Panc1 (cell line): ENCODE measurements around the gene CCDC88A. TPM values are rescaled to one million over a fixed set of nuclear protein-coding genes. Genes with fewer than 3 reads are reported as not detected.

Experiments
- ATAC-seq: fragments of 200-7000 bp; cut with Tn5 transposase; 2 replicates; pipeline ENCODE4 v1.9.1; 2020; ENCODE audit warnings: mild to moderate bottlenecking, moderate library complexity
- BruUV-seq: library from RNA; stranded (reverse); fragments of 400-500 nt; replicated peaks from 2 replicates; lab custom pipeline; 2021; lab: Mats Ljungman, UMichigan
- CTCF ChIA-PET: fragments of 300-600 bp; sonication (Branson Sonifier 250); formaldehyde crosslinking; loops from one replicate; lab custom pipeline; 2022; ENCODE audit warnings: antibody characterized with exemption; lab: Charles Lee
- POLR2A ChIA-PET: fragments of 300-600 bp; sonication (Branson Sonifier 250); formaldehyde crosslinking; loops from one replicate; lab custom pipeline; 2022; ENCODE audit warnings: antibody characterized with exemption; lab: Charles Lee
- DNase-seq: peaks from one replicate; pipeline ENCODE4 v3.0.0-alpha.2; 2010; ENCODE audit warnings: low read depth, low spot score
- H3K27ac ChIP-seq: 2 replicates; pipeline ENCODE4 v1.5.1; 2011; ENCODE audit warnings: mild to moderate bottlenecking, low read length, inconsistent platforms
- H3K27me3 ChIP-seq: fragments of 200-500 bp; sonication (Bioruptor generic); 2 replicates; pipeline ENCODE4 v1.6.0; 2014; ENCODE audit warnings: low read length, inconsistent platforms; ENCODE audit not compliant: control insufficient read depth, insufficient read depth
- H3K36me3 ChIP-seq: fragments of 200-500 bp; sonication (Bioruptor generic); 2 replicates; pipeline ENCODE4 v1.5.1; 2014; ENCODE audit warnings: inconsistent platforms, mild to moderate bottlenecking, low read length, moderate library complexity; ENCODE audit not compliant: control insufficient read depth, insufficient read depth
- H3K4me1 ChIP-seq: 2 replicates; pipeline ENCODE4 v1.5.1; 2011; ENCODE audit warnings: inconsistent platforms, mild to moderate bottlenecking, low read length, moderate library complexity; ENCODE audit not compliant: control insufficient read depth, insufficient read depth
- H3K4me3 ChIP-seq, 2 experiments: 2 replicates each; pipeline ENCODE4 v1.5.1; 2011 to 2012; ENCODE audit warnings: low read depth in 2 of 2, low read length in 2 of 2, mild to moderate bottlenecking in 2 of 2, inconsistent platforms in 1 of 2, moderate library complexity in 1 of 2
- H3K9me3 ChIP-seq: fragments of 200-500 bp; sonication (Bioruptor generic); 2 replicates; pipeline ENCODE4 v1.5.1; 2014; ENCODE audit warnings: low read depth, mild to moderate bottlenecking, inconsistent platforms, low read length, moderate library complexity; ENCODE audit not compliant: control insufficient read depth, insufficient read depth
- POLR2AphosphoS5 ChIP-seq: IDR thresholded peaks from 2 replicates; pipeline ENCODE4 v1.6.1; 2012; ENCODE audit warnings: mild to moderate bottlenecking, low read depth, low read length, moderate library complexity
- SIN3A ChIP-seq: IDR thresholded peaks from 2 replicates; pipeline ENCODE4 v1.6.1; 2012; ENCODE audit warnings: low read depth, mild to moderate bottlenecking, low read length, moderate library complexity, borderline replicate concordance; ENCODE audit not compliant: insufficient read depth
- TCF7L2 ChIP-seq: IDR thresholded peaks from 2 replicates; pipeline ENCODE4 v1.6.1; 2011; ENCODE audit warnings: mild to moderate bottlenecking, low read depth, low read length, inconsistent platforms
- in situ Hi-C: cut with HindIII; loops from 2 replicates; pipeline ENCODE4 v1.10.0; 2016; ENCODE audit warnings: low sequenced_read_pairs, low pct_unique_long_range_greater_than_20kb
- intact Hi-C: fragments of 100-400 bp; cut with micrococcal nuclease; formaldehyde crosslinking; loops from one replicate; pipeline ENCODE4 v1.10.0; 2022; ENCODE audit not compliant: unreplicated experiment
- total RNA-seq: library from RNA; stranded (reverse); gene quantifications from one replicate; pipeline ENCODE4 v1.2.1, GENCODE V29; 2021; ENCODE audit not compliant: unreplicated experiment
- TF ChIP-seq, protein P1 (sequence below): fragments of 450-650 bp; IDR thresholded peaks from 2 replicates; pipeline ENCODE4 v1.5.1; 2017; ENCODE audit warnings: mild to moderate bottlenecking
- TF ChIP-seq, protein P2 (sequence below), 2 experiments: IDR thresholded peaks; 2 replicates each; pipeline ENCODE4 v1.6.1; 2011 to 2012; ENCODE audit warnings: low read depth in 2 of 2, control low read depth in 1 of 2, low read length in 1 of 2, mild to moderate bottlenecking in 1 of 2, moderate library complexity in 1 of 2; ENCODE audit not compliant: insufficient read depth in 1 of 2

Gene CCDC88A
- total RNA-seq, 1 experiment from 2014 or later: 99.8 TPM

DNA sequence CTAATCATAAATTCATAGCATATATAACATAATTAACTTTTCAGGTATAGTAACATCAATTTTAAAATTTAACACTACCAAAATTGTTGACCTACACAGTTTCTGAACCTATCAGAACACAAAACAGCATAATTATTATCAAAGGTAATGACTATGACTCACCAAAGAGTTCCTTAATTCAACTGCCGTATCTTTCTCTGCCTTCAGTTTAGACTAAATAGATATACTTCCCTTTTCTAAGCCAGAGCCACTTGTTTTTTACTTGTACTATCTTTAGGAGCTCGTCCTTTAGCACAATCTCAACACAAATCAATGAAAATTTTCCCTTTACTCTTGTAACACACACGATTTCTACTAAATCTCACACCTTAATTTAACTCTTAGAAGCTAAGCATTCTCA lies 54.4 kb downstream of the CCDC88A start:
- Histone ChIP-seq H3K27me3 (no peaks in the 10 kb centered on the region), H3K4me3 (no peak overlapping the region), H3K9me3 (no peaks in the 10 kb centered on the region), H3K27ac (peak overlapping the region; percentile 48; the same call in 1 of the 2 replicates), H3K4me1 (peaks cover 24% of the 10 kb centered on the region; the same call in 1 of the 2 replicates), H3K36me3 (peaks cover 3% of the 10 kb centered on the region; the same call in 1 of the 2 replicates)
- intact Hi-C loops: no loop called here
- BruUV-seq: no TSS peak
- no peak for ATAC-seq
- POLR2A ChIA-PET: no interaction called here
- TF ChIP-seq POLR2AphosphoS5: no peak
- TF ChIP-seq, protein P1, sequence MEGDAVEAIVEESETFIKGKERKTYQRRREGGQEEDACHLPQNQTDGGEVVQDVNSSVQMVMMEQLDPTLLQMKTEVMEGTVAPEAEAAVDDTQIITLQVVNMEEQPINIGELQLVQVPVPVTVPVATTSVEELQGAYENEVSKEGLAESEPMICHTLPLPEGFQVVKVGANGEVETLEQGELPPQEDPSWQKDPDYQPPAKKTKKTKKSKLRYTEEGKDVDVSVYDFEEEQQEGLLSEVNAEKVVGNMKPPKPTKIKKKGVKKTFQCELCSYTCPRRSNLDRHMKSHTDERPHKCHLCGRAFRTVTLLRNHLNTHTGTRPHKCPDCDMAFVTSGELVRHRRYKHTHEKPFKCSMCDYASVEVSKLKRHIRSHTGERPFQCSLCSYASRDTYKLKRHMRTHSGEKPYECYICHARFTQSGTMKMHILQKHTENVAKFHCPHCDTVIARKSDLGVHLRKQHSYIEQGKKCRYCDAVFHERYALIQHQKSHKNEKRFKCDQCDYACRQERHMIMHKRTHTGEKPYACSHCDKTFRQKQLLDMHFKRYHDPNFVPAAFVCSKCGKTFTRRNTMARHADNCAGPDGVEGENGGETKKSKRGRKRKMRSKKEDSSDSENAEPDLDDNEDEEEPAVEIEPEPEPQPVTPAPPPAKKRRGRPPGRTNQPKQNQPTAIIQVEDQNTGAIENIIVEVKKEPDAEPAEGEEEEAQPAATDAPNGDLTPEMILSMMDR: no peak
- in situ Hi-C loops: no loop called here
- CTCF ChIA-PET: no interaction called here
- no peak for DNase-seq

DNA sequence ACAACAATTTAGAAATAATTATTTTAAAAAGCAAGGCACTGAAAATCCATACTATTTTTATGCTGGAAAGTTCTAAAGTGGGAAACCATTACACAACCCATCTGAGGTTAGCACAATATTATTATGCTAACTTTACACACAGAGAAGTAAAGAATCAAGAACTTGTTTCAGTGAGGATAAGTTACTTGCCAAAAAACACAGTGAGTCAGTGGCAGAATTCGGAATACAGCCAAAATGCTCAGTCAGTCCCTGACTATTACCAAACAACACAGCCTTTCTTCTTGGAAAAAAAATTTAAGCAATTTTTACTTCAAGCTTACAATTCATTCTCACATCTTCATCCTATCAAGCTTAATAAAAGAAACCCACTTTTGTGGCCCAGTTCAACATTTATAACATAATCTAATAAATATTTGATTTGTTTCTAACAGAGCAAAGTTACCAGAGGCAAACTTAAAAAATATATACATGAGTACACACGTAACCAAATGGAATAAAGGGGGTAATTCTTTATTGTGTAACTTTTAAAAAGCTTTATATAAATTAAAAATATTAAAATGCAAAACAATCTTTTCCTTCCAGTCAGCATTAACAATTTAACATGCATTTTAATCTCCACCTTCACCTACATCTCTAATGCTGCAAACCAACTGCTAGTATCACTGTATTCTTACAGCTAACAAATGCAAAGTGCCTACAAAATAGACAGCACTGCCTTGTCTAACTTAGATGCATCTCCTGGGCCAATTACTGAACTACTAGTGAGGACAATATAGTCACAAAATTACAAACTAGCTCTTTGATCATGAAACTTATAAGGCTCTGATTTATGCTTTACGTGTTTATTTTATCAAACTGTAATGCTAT lies 55.2 kb downstream of the CCDC88A start:
- peak overlapping the region; percentile 45; the same call in 1 of the 2 replicates for H3K27ac ChIP-seq
- no peak overlapping the region for H3K4me3 ChIP-seq
- ATAC-seq: peak; percentile 97
- in situ Hi-C loops: no loop called here
- no TSS peak for BruUV-seq
- CTCF ChIA-PET: no interaction called here
- H3K4me1 ChIP-seq: peaks cover 24% of the 10 kb centered on the region; the same call in 1 of the 2 replicates
- peaks cover 3% of the 10 kb centered on the region; the same call in 1 of the 2 replicates for H3K36me3 ChIP-seq
- H3K9me3 ChIP-seq: no peaks in the 10 kb centered on the region
- no peaks in the 10 kb centered on the region for H3K27me3 ChIP-seq
- POLR2A ChIA-PET: interaction anchor here (0.7 to 1.0 kb wide), 2 partner anchors 237 to 255 kb away, joined by 3 read pairs; no protein-coding TSS in a partner anchor
- TF ChIP-seq, protein P1: no peak
- TF ChIP-seq POLR2AphosphoS5: 0 out of 2 replicates have a peak, but pooled peaks have one; percentile 48
- DNase-seq: peak; percentile 75
- intact Hi-C loops: no loop called here

DNA sequence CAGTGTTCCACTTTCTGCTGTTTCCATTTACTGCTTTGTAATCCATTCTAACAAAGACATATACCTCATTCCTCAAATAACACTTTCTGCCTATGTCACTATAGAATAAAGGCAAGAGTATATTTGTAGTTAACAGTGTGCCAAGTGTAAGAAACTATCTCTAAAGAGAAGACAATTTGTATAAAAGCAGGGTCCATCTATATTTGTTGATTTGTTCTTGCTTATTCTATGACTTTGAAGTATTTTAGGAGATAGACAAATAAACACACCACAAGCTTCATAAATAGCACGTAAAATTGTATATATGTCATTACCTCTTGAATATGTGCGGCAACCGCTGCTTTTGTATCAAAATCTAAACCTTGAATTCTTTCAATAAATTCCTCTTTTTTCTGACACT lies 56.0 kb downstream of the CCDC88A start:
- no peak for ATAC-seq
- BruUV-seq: no TSS peak
- Histone ChIP-seq H3K4me3 (no peak overlapping the region), H3K36me3 (peaks cover 3% of the 10 kb centered on the region; the same call in 1 of the 2 replicates), H3K27me3 (no peaks in the 10 kb centered on the region), H3K27ac (no peak overlapping the region), H3K4me1 (peaks cover 24% of the 10 kb centered on the region; the same call in 1 of the 2 replicates), H3K9me3 (no peaks in the 10 kb centered on the region)
- DNase-seq: no peak
- TF ChIP-seq, protein P2, sequence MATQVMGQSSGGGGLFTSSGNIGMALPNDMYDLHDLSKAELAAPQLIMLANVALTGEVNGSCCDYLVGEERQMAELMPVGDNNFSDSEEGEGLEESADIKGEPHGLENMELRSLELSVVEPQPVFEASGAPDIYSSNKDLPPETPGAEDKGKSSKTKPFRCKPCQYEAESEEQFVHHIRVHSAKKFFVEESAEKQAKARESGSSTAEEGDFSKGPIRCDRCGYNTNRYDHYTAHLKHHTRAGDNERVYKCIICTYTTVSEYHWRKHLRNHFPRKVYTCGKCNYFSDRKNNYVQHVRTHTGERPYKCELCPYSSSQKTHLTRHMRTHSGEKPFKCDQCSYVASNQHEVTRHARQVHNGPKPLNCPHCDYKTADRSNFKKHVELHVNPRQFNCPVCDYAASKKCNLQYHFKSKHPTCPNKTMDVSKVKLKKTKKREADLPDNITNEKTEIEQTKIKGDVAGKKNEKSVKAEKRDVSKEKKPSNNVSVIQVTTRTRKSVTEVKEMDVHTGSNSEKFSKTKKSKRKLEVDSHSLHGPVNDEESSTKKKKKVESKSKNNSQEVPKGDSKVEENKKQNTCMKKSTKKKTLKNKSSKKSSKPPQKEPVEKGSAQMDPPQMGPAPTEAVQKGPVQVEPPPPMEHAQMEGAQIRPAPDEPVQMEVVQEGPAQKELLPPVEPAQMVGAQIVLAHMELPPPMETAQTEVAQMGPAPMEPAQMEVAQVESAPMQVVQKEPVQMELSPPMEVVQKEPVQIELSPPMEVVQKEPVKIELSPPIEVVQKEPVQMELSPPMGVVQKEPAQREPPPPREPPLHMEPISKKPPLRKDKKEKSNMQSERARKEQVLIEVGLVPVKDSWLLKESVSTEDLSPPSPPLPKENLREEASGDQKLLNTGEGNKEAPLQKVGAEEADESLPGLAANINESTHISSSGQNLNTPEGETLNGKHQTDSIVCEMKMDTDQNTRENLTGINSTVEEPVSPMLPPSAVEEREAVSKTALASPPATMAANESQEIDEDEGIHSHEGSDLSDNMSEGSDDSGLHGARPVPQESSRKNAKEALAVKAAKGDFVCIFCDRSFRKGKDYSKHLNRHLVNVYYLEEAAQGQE (IDR thresholded peaks at IDR 0.05; ENCODE audit: insufficient read depth in 1 of 2, low read depth in 2 of 2, low read length in 1 of 2): no peak
- TF ChIP-seq, protein P1: no peak
- no peak for TF ChIP-seq SIN3A
- TF ChIP-seq POLR2AphosphoS5: no peak
- TF ChIP-seq TCF7L2: no peak
- in situ Hi-C loops: no loop called here
- intact Hi-C loops: no loop called here
- ChIA-PET POLR2A (no interaction called here), CTCF (no interaction called here)
